ENCODE measurements around the gene PIK3CG.

The PIK3CG gene

DNA sequence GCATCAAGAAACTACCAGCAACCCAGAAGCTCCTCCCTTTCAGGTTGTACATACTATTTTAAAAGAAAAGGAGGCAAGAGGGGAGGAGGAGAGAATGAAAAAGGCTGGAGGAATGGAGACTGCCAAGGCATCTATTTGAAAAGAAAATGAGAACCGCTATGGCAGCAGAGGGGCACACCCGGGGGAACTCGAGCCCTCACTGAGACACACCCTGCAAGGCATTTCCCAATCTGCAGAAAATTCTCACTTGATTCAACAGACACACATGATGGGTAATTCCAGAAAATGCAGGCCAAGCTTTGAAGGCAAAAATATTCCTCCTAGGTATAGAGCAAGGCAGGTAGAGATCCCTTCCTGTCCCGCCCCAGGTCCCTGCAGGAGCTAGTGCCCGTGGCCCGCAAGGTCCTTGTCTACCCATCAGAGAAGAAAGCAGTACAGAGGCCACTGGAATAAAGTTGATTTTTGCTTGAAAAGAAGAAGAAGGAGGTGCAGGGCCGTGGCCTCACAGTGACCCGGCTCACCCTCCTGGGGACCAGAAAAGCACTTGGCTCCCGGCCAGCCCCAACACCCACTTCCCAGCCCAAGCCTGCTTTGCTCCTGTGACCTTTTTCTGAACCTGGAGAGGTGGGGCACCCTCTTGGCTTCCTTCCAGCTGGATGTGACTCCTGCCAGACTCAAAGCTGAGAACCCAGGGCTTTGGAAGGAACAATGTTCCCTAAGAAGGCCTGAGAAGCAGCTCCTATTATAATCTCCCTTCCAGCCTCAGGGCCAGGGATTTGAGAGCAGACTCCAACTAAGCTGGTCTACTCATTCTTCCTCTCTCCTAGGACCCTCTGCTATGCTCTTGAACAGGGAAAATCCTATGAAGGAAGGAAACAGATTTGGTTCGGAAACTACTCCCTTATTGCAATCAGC lies 6.2 kb upstream of the PIK3CG start:
- no peak for DNase-seq (ENCODE audit: low read depth in 2 of 2)

DNA sequence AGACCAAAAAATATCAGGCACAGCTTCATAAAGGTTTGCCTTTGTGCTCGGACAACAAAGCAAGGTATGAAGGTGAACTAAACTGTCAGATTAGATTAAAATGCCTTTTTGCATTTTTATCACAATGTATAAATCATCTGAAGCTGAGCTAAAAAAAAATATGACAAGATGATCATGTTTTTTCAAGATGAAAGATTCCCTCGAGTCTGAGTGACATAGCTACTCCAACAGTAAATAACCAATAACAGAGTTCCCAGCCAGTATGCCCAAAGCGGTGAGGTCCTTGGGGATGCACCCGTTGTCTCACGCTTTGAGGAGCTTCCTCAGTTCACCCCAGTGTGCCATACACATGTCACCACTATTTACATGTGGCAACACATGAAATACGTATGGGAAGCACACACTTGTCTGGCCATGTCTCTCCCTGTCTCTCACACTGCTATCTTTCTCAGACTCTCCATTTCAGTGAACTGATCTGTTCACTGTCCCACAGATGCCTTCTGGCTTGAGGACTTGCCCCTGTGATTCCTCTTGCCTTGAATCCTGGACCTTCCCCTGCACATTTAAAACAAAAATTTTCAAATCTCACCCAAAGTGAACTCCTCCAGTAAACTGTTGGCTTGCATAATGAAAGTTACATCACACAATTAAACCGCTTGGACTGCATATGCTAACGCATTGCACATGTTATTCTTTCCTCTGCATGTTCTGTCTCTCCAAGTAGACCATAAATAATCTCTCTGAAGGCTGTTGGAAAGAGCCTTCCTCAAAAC lies 2.6 kb upstream of the PIK3CG start:
- no peak for DNase-seq (ENCODE audit: low read depth in 2 of 2)

DNA sequence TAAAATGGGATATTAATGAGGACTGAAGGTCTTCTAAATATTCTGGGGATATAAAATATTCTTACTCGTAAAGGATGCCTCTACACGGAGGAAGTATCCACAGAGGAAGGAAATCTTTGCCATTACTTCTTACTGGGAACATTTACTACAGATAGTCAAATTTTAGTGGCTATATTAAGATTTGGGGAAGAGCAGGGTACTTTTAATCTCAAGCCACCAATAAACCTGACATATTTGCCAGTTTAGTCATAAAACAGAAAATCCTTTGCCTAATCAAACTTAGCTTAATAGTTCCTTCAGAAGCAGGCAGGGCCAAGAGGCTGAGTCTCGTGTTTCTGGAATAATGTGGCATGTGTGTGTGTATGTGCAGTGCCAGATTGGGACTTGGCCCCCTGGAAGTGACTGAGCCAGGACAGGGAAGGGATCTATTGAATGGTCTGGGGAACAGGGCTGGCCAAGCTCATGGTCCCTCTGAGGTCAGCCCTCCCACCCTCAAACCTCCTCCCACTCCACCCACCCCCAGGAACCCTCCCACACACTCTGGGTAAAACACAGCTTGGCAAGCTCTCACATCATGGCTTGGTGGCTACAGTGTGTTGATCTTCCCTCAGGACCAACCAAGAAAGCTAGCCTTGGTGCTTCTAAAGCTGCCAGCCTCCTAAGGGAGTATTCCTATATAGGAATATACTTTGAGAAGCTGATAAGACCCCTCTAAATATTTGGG lies 1.6 kb upstream of the PIK3CG start:
- no peak for DNase-seq (ENCODE audit: low read depth in 2 of 2)

DNA sequence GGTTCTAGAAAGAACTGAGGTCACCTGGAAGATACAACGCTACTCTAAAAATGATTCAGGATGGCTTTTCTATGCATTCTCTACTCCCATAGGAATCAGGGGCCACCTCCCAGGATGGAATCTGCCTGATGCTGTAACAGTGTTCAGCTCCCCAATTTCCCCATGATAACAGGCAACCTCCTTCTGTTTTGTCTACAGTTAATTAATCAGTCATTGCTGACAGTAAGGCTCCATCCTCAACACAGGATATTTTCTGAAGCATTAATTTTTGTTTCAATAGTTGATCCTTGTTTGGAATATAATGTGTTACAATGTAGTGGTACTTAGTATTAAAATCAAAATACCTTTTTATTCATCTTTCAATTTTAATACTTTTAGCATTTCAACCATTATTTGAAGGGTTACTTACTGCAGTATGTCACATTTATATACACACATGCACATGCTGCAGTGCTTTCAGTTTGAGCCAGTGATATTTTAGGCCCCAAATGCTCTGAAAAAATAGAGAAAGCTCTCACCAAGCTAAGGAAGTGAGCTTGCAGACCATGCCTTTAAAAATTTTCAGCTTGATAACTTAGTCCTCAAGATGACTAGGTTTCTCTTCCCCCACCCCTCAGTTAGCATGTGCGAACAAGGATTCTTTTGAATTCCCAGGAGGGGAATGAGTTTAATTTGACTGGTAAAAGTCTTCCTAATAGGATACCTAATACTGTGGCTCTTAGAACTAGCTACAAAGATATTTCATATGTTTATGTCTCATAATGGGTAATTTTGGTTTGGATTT lies 592 bp upstream of the PIK3CG start:
- DNase-seq (ENCODE audit: low read depth in 2 of 2): no peak

DNA sequence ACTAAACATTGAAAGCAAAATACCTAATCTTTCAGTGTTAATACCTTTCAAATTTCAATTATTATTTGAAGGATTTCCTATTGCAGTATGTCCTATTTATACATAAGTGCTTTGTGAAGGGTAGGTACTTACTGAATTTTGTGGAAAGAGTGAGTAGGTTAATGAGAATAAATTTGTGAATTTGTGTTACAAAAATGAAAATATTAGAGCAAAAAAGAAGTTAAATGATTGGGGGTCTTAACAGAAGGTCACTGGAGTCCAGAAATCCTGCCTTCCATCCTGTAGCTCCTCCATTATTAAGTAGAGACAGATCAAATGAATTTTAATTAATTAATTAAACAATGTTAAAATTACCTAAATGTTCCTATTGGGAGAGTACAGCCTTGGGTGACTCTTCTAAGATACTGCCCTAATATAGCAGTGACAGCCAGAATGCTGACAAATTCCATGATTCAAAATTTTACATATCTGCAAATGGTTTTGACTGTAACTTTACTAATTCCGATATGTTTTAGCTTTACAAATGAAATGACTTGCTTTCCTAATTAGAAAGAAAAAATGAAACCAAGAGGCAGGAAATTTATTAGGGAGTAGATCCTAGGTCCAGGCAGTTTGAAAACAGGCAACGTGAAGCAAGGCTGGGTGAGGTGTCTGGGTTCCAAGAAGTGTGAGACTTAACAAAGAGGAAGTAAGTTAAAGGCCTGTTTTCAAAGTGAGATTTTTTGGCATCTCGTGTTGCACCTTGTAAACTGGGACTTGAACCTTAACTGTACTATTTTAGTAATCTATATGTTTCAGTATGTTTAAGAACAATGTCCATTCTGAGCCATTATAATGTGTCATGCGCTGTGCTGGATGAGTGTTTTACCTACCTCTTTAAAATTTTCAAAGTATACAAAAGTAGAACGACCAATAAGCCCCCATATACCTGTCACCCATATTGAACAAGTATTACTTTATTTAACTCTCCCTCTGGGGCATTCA lies 1.5 kb downstream of the PIK3CG start:
- DNase-seq (ENCODE audit: low read depth in 2 of 2): no peak

DNA sequence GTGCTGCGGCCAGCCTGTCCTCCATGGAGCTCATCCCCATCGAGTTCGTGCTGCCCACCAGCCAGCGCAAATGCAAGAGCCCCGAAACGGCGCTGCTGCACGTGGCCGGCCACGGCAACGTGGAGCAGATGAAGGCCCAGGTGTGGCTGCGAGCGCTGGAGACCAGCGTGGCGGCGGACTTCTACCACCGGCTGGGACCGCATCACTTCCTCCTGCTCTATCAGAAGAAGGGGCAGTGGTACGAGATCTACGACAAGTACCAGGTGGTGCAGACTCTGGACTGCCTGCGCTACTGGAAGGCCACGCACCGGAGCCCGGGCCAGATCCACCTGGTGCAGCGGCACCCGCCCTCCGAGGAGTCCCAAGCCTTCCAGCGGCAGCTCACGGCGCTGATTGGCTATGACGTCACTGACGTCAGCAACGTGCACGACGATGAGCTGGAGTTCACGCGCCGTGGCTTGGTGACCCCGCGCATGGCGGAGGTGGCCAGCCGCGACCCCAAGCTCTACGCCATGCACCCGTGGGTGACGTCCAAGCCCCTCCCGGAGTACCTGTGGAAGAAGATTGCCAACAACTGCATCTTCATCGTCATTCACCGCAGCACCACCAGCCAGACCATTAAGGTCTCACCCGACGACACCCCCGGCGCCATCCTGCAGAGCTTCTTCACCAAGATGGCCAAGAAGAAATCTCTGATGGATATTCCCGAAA lies 2.7 kb downstream of the PIK3CG start:
- no peak for DNase-seq (ENCODE audit: low read depth in 2 of 2)

DNA sequence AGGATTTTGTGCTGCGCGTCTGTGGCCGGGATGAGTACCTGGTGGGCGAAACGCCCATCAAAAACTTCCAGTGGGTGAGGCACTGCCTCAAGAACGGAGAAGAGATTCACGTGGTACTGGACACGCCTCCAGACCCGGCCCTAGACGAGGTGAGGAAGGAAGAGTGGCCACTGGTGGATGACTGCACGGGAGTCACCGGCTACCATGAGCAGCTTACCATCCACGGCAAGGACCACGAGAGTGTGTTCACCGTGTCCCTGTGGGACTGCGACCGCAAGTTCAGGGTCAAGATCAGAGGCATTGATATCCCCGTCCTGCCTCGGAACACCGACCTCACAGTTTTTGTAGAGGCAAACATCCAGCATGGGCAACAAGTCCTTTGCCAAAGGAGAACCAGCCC lies 3.3 kb downstream of the PIK3CG start:
- no peak for DNase-seq (ENCODE audit: low read depth in 2 of 2)

DNA sequence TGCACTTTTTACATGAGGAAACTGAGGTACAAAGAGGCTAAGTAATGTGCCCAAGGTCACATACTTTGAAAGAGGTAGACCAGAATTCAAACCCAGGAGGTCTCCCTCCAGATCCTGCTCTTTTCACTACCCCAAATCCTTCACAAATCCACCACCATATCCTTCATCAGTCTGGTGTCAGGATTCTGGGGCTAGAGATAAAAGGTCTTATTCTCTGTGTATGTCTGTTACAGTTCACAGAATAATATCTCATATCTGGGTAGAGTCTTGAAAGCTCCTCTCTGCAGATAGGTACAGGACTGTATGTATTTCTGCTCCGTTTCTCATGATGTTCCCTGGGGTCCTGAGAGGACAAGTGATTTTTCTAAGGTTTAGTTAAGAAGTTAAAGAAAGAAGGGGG lies 4.9 kb downstream of the PIK3CG start:
- no peak for DNase-seq (ENCODE audit: low read depth in 2 of 2)

DNA sequence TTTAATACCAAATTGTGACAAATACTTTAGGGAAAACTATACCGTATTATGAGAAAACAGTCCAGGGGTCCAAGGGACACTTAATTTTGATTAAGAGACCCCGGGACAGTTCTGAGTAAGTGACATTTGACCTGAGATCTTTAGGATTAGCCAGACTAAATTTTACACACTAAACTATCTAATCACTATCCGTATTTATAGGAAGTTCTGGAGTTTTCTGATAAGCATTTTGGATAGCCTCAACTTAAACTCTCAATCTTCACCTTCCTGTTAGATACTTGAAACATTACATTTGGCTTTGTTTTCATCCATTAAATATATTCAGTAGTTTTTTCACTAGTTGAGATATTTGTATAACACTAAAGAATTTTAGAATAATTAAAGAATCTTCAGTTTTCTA lies 5.4 kb downstream of the PIK3CG start:
- no peak for DNase-seq (ENCODE audit: low read depth in 2 of 2)

DNA sequence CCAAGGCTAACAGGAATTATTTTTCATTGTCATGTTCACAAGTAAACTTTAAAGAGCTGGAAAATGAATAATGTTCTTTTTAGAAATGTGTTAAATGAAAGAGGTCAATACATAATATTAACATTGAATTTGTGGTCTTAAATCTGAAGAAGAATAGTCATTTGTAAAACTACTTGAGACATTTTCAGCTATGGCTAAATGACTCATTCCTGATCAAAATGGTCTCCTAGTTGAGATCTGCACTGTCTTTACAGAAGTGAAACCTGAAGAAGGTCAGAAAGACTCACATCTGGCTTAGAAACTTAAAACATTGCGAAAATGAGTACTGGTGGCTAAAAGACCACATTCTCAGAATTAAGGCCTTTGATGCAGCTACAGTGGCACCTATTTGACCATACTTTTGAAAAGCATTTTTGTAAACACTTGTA lies 5.9 kb downstream of the PIK3CG start:
- no peak for DNase-seq (ENCODE audit: low read depth in 2 of 2)

DNA sequence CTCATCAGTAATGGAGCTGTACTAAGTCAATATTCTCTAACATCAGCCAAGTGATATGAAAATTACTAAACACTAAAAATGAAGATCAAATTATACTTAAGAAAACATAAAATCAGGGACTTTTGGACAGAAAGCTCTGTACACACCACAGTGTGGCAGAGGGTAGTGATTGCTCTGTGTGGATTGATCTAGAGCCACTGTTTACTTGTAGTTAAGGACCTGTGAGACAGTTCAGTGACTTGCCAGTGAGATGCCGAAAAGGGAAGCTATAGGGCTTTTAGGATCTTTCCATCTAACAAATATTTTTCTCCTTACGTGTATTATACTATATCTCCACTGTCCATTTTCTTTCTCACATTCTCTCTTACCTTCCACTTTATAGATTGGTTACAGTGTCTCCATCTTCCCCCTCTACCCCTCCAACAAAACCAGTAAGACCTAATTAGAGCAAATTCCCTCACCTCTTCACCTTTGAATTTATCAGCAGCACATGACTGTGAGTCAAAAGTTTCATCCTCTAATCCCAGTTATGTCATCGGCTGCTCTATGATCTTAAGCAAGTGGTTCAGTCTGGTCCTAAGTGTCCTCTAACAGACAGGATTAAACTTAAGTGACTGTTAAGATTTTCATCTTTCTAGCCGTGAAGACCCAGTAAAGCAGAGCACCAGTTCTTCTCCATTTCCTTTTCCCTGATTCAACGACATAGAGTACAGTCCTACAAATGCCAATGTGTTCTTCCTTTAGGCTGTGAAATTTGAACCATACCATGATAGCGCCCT lies 6.9 kb downstream of the PIK3CG start:
- no peak for DNase-seq (ENCODE audit: low read depth in 2 of 2)

DNA sequence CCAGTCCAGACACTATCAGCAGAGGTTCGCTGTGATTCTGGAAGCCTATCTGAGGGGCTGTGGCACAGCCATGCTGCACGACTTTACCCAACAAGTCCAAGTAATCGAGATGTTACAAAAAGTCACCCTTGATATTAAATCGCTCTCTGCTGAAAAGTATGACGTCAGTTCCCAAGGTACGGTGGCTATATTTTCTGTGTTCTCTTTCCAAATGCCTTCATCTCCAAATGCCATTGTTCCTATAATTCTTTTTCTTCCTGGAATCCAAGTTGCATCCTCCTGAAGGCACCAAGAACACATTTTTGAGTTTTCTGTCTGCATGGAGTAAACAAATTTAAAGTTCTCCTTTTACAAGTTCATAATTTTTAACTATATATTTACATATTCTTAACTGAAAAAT lies 7.7 kb downstream of the PIK3CG start:
- no peak for DNase-seq (ENCODE audit: low read depth in 2 of 2)

DNA sequence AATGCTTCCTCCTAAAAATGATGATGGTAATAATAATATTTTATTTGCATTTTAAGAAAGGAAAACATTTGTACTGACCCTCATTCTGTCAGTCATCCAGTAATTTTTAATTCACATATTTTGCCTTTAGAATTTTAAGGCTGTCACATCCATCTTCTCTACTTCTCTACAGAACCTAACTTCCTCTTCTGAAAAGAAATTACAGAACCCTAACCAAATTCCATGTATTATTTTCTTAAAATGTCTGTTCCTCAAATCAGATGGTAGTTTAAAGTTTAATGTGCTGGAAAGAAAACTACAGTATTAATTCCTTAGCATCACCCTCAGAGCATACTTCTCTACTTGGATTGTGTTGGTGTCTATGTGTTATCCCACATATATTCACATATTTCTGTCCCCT lies 9.0 kb downstream of the PIK3CG start:
- DNase-seq (ENCODE audit: low read depth in 2 of 2): no peak

DNA sequence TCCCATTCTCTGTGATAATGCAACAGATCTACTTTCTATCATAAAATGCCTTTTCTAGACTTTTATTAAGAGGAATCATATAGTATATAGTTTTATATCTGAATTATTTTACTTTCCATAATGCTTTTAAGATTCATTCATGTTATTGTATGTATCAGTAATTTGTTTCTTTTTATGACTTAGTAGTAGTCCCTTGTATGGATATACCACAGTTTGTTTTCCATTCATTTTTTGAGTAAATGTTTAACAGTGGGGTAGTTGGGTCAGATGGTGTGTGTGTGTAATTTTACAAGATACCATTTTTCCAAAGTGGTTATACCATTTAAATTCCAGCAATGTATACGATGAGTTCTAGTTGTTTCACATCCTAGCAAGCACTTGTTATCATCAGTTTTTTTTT lies 10.4 kb downstream of the PIK3CG start:
- DNase-seq (ENCODE audit: low read depth in 2 of 2): no peak

DNA sequence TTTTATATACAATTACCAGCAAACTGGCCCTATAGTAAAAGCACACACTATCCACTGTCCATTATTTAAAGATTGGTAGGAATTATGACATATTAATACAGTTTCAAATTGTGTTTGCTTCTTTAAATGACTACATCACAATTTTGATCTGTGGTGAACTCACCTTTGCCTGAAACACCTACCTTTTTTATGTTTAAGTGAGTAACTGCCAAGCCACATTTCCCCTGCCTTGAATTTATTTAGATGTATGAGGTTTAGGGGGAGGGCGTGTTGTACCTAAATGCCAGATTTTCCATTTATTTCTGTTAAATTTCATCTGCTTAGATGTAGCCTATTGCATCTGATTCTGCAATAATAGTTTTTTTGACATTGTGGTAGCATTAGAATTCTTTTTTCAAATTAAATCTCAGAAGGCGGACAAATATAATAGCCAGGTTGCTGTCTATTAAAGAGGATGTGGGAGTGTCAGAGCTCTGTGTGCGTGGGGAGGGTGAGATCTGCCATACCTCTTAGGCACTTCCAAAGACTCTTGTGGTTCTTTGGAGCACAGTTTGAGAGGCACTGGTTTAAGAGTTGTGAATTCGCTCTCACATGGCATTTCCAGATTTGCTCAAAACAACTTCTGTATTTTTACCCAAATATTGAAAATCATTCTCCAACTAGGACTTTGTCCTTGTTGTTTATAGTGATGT lies 13.8 kb downstream of the PIK3CG start:
- no peak for DNase-seq (ENCODE audit: low read depth in 2 of 2)

DNA sequence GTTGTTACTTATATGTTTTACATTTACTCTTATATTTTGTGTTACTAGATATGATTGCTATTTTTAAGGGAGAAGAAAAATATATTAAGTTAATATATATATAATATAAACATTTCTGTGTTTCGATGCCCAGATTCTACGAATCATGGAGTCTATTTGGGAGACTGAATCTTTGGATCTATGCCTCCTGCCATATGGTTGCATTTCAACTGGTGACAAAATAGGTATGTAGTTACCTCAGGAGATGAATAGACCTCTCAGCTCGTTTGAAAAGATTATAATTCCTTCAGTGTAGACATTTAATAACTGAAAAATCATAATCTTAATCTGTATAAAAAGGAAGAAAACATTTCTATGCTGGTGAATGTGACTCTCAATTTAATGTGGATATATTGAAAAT lies 16.9 kb downstream of the PIK3CG start:
- no peak for DNase-seq (ENCODE audit: low read depth in 2 of 2)

DNA sequence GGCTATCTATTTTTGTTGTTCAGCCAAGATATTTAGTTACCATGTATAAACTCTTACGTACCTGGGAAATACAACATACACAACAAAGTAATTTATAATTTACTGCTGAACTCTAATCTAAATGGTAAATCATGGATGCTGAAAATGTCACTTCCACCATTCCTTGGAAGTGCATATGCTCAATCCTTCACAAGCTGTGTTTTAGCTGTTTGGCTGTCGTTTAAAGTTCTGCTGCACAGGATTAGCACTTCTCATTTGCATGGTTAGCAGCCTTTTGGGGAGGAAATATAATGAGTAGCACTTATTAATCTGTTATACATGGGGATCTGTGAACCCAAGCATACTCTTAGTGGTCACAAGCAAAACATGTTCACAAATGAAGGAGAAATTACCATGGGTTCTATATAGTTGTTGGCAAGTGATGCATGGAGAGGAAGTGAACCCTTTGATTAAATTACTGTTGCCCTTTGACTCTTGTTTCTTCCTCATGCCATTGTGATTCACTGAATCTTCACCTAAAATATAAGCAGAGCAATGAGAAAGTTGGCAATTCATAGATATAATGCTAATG lies 18.5 kb downstream of the PIK3CG start:
- DNase-seq (ENCODE audit: low read depth in 2 of 2): no peak

DNA sequence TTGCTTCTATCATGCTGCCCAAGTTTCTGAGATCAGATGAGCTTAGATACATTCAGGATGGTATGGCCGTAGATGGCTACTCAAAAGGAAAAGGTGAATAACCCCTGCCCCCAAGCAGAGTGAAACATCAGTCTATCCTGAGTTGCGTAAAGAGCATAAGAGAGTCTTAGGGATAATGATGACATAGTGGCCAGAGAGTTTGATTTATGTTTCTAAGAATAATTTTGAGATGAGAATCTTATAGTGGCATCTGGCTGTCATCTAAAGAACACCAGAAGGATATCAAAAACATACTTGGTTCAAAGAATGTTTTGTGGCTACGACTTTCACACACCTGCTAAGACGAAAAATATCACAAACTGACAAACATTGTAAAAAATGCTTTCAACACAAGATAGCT lies 20.6 kb downstream of the PIK3CG start:
- no peak for DNase-seq (ENCODE audit: low read depth in 2 of 2)

All from stimulated activated CD8-positive, alpha-beta memory T cell treated with anti-CD3 and anti-CD28 coated beads, Interleukin-7, amount 100 ng/mL, for 4 hours (primary cell).